NOMO-1 treated with dmso at 0.1 percent for 144 hours (cell line): ENCODE results near the gene KRT222.
A peak's percentile ranks its signal among the peaks of the same experiment; 100 is the strongest.

Experiments used
- DNase-seq: peaks from one replicate; lab custom pipeline; 2025; ENCODE audit not compliant: unreplicated experiment; lab: John Stamatoyannopoulos, UW

KRT222 gene

GRCh38 chr17:40664582-40665333 is at the start of gene KRT222:
TSS of gene KRT222 (minus strand) at chr17:40665177. CDS start at chr17:40665099, 78 bp downstream.
- DNase-seq: no peak

DNA sequence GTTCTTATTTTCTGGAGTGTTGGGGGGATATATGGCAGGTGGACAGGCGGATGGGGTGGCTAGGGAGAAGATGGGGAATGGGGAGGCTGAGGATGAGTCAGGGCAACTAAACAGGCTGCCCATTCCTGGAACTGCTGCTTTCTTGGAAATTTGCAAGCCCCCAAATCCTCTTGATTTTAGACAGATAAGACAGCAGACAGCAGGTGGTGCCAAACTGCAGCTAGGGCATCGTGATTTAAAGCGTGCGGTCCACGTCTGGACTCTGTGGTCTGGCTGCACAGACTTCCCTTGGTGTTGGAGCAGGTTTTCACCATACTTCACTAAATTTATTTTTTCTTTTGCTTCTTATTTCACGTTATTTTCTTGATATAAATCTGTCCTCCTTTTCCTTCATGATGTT is 49.5 kb upstream of the KRT222 start:
- no peak for DNase-seq

- DNase-seq: peak; percentile 33
Measured at GRCh38 chr17:40707745-40708144, 42.8 kb upstream of the KRT222 start.

- no peak for DNase-seq
Measured at GRCh38 chr17:40705584-40705983, 40.6 kb upstream of the KRT222 start.

- DNase-seq: no peak
Measured at GRCh38 chr17:40703652-40704051, 38.7 kb upstream of the KRT222 start, which contains the start of gene KRT24. TSS of gene KRT24 (minus strand) at chr17:40703752. CDS start at chr17:40703693, 59 bp downstream.

DNA sequence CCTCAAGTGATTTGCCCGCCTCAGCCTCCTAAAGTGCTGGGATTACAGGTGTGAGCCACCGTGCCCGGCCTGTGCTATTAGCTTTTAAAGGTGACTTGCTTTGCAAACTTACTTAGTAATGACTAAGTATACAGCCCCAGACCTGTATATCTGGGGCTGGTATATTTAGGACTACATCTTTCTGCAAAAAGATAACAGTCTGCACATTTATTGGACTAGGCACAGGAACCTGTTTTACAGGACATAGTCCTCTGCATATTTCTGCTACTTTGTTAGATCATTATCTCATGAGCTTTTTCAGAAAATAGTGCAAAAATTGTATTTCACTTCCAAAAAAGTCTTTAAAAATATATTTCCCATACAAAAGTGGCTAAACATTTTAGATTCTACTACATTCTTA is 37.3 kb upstream of the KRT222 start:
- no peak for DNase-seq

DNA sequence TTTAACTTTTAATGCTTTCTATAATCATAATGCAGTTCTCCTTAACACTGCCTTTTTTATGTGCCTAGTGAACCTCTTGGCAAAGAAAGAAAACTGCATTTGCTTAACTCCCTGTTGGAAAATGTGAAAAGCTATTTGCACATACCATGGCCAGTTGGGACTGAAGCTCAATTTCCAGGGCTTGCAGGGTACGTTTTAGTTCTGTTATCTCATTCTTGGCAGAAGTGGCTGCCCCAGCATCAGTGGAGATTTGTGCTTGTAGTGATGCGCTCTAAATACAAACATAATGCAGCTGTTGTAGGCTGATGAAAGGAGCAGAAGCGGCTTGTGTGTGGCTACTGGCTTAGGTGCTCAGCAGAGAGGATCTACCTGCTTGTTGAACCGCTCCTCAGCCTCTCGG is 34.9 kb upstream of the KRT222 start:
- no peak for DNase-seq

DNA sequence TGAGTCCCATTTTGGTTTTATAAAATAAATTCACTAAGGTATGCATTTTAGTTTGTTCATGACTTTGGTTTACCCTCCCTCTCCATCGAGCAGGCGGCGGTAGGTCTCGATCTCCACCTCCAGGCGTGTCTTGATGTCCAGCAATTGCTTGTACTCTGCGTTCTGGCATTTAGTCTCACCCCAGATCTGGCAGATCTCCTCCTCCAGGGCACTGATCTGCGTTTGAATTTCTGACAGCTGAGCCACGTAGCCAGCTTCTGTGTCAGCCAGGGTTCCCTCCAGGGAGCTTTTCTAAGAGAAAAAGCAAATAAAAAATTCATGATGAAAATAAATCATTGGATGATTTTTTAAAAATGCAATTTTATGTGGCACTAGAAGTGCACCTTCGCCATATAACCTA is 34.4 kb upstream of the KRT222 start:
- DNase-seq: no peak

GRCh38 chr17:40697297-40697696 is 32.3 kb upstream of the KRT222 start:
- no peak for DNase-seq

- no peak for DNase-seq
Measured at GRCh38 chr17:40696651-40697072, 31.7 kb upstream of the KRT222 start.

GRCh38 chr17:40695874-40696472 is 31.0 kb upstream of the KRT222 start:
- DNase-seq: no peak

GRCh38 chr17:40694584-40694983 is 29.6 kb upstream of the KRT222 start:
- DNase-seq: no peak

DNA sequence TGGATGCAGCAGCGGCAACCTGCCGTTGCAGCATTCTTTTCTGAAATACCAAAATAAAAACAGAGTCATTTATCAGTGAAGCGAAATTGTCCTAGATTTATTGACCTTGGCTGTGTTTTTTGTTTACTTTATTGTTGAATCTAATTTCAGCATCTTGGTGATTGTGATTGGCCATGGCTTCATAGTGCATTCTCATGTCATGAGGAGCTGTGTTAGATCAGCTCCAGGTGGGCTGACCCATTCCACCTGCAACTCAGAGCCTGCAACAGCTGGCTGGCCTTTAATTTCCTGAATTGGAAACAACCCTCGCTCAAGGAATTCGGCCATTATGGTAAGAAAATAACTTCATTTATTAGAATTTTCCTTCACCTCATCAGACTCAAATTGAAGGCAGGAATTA is 22.1 kb upstream of the KRT222 start:
- no peak for DNase-seq

DNA sequence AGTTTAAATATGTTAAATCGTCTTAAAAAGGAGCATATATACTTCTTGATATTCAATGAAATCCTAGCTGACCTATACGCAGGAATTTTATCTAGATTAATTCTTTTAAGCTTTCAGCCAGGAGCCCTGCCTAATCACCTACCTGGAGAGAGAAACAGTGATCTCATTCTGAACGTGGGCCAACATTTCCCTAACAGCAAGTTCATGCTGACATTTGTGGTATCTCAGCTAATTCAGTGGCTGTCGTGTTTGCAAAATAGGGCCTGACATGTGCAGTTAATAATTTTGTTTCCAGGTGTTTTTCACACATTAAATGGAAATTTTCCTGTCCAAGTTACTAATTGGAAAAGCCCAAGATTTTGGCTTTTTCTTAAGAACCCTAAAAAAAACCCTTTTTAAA is 21.2 kb upstream of the KRT222 start:
- no peak for DNase-seq

GRCh38 chr17:40680998-40681397 is 16.0 kb upstream of the KRT222 start:
- no peak for DNase-seq

- no peak for DNase-seq
Measured at GRCh38 chr17:40679523-40679907, 14.5 kb upstream of the KRT222 start.

DNA sequence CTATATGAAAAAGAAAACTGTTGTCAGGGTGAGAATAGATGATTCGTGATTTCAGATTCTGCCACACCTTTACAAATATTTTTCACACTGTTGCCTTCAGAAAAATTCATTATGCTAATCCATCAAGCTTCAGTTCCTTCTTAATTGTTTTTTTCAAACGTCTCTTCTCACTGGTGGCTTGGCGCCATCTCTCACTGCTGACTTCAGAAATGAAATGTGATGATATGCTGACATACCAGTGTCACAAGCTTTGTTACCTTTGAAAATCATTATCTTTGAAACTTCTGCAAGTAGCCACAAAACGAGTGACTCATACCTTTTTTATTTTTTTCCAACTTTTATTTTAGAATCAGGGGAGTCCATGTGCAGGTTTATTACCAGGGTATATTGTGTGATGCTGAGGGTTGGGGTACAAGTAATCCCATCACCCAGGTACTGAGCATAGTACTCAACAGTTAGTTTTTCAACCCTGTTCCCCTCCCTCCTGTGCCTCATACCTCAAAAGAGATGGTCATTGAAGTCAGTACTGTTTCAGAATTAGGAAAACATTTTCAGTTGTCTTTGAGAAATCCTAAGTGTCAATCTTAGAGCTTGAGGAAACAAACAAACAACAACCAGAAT is 14.0 kb upstream of the KRT222 start:
- no peak for DNase-seq

DNA sequence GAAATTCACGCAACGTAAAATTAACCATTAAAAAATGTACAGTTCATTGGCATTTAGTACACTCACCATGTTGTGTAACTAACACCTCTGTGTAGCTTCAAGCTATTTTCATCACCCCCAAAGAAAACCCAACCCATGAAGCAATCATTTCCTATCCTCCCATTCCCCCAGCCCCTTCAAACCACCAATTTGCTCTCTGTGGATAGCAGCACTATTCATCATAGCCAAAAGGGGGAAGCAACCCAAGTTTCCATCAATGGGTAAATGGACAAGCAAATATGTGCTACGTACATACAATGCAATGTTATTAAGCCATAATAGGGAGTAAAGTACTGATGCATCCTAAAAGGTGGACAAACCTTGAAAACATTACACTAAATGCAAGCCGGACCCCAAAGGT is 10.9 kb upstream of the KRT222 start:
- peak; percentile 86 for DNase-seq

GRCh38 chr17:40672654-40673053 is 7.7 kb upstream of the KRT222 start:
- no peak for DNase-seq

DNA sequence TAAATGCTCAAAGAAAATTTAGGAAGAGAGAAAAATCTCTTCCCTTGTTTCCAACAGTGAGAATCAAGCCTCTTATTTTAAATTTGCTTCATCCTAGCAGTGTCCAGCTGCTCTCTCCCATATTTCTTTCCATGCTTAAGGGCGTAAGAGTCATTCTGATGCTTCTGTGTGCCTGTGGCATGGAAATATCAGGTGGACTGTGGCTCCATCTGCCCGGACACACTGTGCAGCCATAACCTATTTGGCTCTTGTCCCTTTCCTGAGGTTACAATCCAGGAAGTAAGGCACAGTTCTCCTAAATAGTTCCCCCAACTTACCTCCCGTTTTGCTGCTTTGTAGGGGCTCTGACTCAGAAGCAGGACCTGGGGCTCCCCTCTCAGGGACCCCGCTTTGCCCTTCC is 6.3 kb upstream of the KRT222 start:
- no peak for DNase-seq

GRCh38 chr17:40666331-40666730 is 1.4 kb upstream of the KRT222 start:
- no peak for DNase-seq

DNA sequence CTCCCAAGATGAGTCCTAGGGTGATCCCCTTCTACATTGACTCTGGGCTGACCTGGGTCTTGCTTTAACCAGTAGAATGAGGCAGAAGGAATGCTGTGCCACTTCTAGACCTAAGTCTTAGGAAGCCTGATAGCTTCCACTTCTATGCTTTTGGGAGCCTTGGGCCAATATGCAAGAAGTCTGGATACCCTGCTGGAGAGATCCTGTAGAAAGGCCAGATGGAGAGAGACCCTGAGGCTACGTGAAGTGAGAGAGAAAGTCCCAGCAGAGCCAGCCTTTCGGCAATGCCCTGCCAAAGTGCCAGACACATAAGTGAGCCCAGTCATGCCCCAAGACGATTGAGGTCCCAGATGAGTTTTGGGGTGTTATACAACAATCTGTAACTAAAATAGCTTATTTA is 1.7 kb downstream of the KRT222 start:
- DNase-seq: no peak
